Cardiac muscle cell (in vitro differentiated cells and primary cell): Measurements from ENCODE around the gene PIPOX. TPM values are rescaled to one million over a fixed set of nuclear protein-coding genes. Genes with fewer than 3 reads are reported as not detected.

ENCODE experiments used
- DNase-seq, 2 donors: peaks; one replicate each; pipeline versions ENCODE4 v3.0.0 to v3.0.0-alpha.2; 2010 to 2017; ENCODE audit warnings: low read depth in 1 of 2, low spot score in 1 of 2
- H3K27ac ChIP-seq: fragments of 200-600 bp; sonication (generic); 2 replicates; pipeline ENCODE4 v1.5.1; 2016
- H3K27me3 ChIP-seq: fragments of 200-600 bp; sonication (generic); 2 replicates; pipeline ENCODE4 v1.6.0; 2016; ENCODE audit warnings: control low read depth
- H3K36me3 ChIP-seq: fragments of 200-600 bp; sonication (generic); 2 replicates; pipeline ENCODE4 v1.5.1; 2016; ENCODE audit warnings: control low read depth
- H3K4me1 ChIP-seq: fragments of 200-600 bp; sonication (generic); 2 replicates; pipeline ENCODE4 v1.8.1; 2017; ENCODE audit warnings: low read depth, mild to moderate bottlenecking, mixed run types
- H3K4me3 ChIP-seq: fragments of 200-600 bp; sonication (generic); 2 replicates; pipeline ENCODE4 v1.5.1; 2016; ENCODE audit warnings: mild to moderate bottlenecking
- H3K9me3 ChIP-seq: fragments of 200-600 bp; sonication (generic); 2 replicates; pipeline ENCODE4 v1.5.1; 2017; ENCODE audit warnings: low read depth, mild to moderate bottlenecking, control low read depth
- CTCF ChIP-seq: IDR thresholded peaks from 2 replicates; pipeline ENCODE4 v1.5.1; 2012; ENCODE audit warnings: low read depth, mild to moderate bottlenecking, low read length
- polyA plus RNA-seq: library from polyadenylated mRNA; unstranded; fragments of >200 nt; fragmentation: Nextera tagmentation; extraction: Ambion mirVana; gene quantifications from 2 replicates; pipeline ENCODE4 v1.2.1, GENCODE V29; 2016
- total RNA-seq: library from RNA; depleted of rRNA; stranded (reverse); fragments of >200 nt; gene quantifications from 2 replicates; pipeline ENCODE4 v1.2.3, GENCODE V29; 2016

The PIPOX gene
- total and polyA plus RNA-seq, 2 experiments from 2014 or later = 5.3 to 6.5 TPM

GRCh38 chr17:29043539-29044145, 701 bp downstream of the PIPOX start:
- H3K36me3 ChIP-seq = no peaks in the 10 kb centered on the region
- no peak overlapping the region for H3K27ac ChIP-seq
- no peak for TF ChIP-seq CTCF
- DNase-seq = no peak
- H3K4me3 ChIP-seq = no peak overlapping the region
- peaks cover 24% of the 10 kb centered on the region for H3K4me1 ChIP-seq
- no peaks in the 10 kb centered on the region for H3K9me3 ChIP-seq
- no peaks in the 10 kb centered on the region for H3K27me3 ChIP-seq

GRCh38 chr17:29045026-29045425, 2.1 kb downstream of the PIPOX start:
- Histone ChIP-seq H3K27me3 (no peaks in the 10 kb centered on the region), H3K4me1 (peaks cover 25% of the 10 kb centered on the region), H3K9me3 (no peaks in the 10 kb centered on the region), H3K4me3 (no peak overlapping the region), H3K36me3 (no peaks in the 10 kb centered on the region), H3K27ac (no peak overlapping the region)
- no peak for DNase-seq
- no peak for TF ChIP-seq CTCF

GRCh38 chr17:29045734-29046472, 3.0 kb downstream of the PIPOX start:
- H3K27ac ChIP-seq = no peak overlapping the region
- no peaks in the 10 kb centered on the region for H3K36me3 ChIP-seq
- no peak overlapping the region for H3K4me3 ChIP-seq
- H3K27me3 ChIP-seq = no peaks in the 10 kb centered on the region
- peak in 1 of 2 donors; percentile 29 for DNase-seq
- no peaks in the 10 kb centered on the region for H3K9me3 ChIP-seq
- H3K4me1 ChIP-seq = peaks cover 22% of the 10 kb centered on the region
- TF ChIP-seq CTCF = no peak

- H3K9me3 ChIP-seq = no peaks in the 10 kb centered on the region
- no peak for TF ChIP-seq CTCF
- H3K4me1 ChIP-seq = peaks cover 22% of the 10 kb centered on the region
- H3K27ac ChIP-seq = no peak overlapping the region
- H3K36me3 ChIP-seq = no peaks in the 10 kb centered on the region
- H3K4me3 ChIP-seq = no peak overlapping the region
- peak in 1 of 2 donors; percentile 30 for DNase-seq
- H3K27me3 ChIP-seq = no peaks in the 10 kb centered on the region
Observed at GRCh38 chr17:29046473-29046839, 3.5 kb downstream of the PIPOX start.

GRCh38 chr17:29048440-29049368, 5.8 kb downstream of the PIPOX start:
- H3K27me3 ChIP-seq = no peaks in the 10 kb centered on the region
- peaks cover 10% of the 10 kb centered on the region for H3K4me1 ChIP-seq
- DNase-seq = peak in 1 of 2 donors; percentile 56
- no peak overlapping the region for H3K4me3 ChIP-seq
- H3K36me3 ChIP-seq = no peaks in the 10 kb centered on the region
- TF ChIP-seq CTCF = no peak
- H3K27ac ChIP-seq = no peak overlapping the region
- no peaks in the 10 kb centered on the region for H3K9me3 ChIP-seq
